AG10803 (cell line): ENCODE data around the gene WASF1.

Experiments used
- DNase-seq: peaks from one replicate; pipeline ENCODE4 v3.0.0; 2010; ENCODE audit warnings: low read depth
- H3K4me3 ChIP-seq: 2 replicates; pipeline ENCODE4 v1.5.1; 2011; ENCODE audit warnings: mild to moderate bottlenecking, low read length, control low read depth
- TF ChIP-seq, protein P1 (sequence below): conservative IDR thresholded peaks from 2 replicates; pipeline ENCODE4 v1.5.1; 2011; ENCODE audit warnings: mild to moderate bottlenecking, low read length, control low read depth, inconsistent platforms

Gene WASF1

DNA sequence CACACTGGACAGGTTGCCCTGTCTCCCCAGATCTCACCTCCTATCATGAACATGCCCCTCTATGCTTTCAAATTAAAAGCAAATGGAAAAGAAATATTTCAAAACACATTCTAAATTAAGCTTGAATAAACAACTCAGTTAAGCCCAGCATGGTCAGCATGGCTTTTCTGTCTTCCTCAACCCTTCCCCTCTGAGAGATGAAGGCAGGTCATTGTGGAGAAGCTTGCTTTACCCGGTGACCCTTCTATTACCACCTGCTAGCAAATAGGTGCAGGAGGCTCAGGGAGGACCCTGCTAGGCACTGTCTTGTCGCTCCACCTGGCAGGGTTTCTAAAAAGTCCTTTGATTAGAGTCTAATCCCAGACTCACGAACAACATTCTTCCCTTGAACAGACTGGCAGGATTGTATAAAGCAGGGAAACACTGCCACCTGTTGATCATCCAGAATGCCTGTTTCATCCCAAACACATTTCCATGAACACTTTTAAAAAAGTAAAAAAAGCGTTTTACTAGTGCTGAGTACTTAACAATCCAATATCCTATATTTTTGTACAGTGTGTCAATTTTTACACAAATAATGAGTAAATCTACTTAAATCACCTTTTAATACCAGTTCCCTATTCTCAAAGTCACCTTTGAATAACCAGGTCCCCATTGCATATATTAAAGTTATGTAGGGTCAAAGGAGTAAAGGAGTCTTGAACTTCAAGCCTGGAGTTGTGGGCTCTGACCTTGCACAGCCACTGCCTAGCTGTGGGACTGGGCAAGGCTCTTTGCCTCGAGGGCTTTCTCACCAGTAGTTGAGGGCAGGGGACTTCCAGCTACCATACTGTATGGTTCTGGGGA lies 125.9 kb downstream of the WASF1 start:
- peak; percentile 67 for DNase-seq
- no peak overlapping the region for H3K4me3 ChIP-seq
- TF ChIP-seq, protein P1, sequence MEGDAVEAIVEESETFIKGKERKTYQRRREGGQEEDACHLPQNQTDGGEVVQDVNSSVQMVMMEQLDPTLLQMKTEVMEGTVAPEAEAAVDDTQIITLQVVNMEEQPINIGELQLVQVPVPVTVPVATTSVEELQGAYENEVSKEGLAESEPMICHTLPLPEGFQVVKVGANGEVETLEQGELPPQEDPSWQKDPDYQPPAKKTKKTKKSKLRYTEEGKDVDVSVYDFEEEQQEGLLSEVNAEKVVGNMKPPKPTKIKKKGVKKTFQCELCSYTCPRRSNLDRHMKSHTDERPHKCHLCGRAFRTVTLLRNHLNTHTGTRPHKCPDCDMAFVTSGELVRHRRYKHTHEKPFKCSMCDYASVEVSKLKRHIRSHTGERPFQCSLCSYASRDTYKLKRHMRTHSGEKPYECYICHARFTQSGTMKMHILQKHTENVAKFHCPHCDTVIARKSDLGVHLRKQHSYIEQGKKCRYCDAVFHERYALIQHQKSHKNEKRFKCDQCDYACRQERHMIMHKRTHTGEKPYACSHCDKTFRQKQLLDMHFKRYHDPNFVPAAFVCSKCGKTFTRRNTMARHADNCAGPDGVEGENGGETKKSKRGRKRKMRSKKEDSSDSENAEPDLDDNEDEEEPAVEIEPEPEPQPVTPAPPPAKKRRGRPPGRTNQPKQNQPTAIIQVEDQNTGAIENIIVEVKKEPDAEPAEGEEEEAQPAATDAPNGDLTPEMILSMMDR: peak; percentile 87

DNA sequence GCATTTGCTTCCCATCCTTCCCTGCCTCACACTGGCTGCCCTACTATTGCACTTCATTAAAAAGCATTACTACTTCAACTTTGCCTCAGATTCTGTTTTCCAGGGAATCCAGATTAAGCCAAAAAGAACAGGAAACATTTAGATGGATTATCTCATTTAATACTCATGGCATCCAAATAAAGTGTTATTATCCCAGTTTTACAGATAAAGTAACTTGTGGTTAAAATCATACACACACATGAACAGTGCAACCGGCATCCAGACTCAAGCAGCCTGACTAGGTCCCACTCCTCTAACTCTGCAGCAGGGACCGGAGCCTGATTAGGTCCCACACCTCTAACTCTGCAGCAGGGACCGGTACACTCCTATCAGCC lies 129.0 kb downstream of the WASF1 start:
- no peak overlapping the region for H3K4me3 ChIP-seq
- no peak for DNase-seq
- TF ChIP-seq, protein P1: no peak
